Stimulated activated CD8-positive, alpha-beta memory T cell treated with anti-CD3 and anti-CD28 coated beads, Interleukin-12 subunit alpha, Interleukin-12 subunit beta, amount 100 ng/mL, for 24 hours (primary cell): ENCODE measurements around the gene MED20.
"Not testable (repeated sequence)": the region's sequence is repeated elsewhere in the genome, so short reads cannot be mapped to it uniquely, and the experiment has no call there.

Experiments used
- DNase-seq: peaks from one replicate; pipeline ENCODE4 v3.0.0-alpha.2; 2020; ENCODE audit errors: extremely low read depth

The MED20 gene, protein sequence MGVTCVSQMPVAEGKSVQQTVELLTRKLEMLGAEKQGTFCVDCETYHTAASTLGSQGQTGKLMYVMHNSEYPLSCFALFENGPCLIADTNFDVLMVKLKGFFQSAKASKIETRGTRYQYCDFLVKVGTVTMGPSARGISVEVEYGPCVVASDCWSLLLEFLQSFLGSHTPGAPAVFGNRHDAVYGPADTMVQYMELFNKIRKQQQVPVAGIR

DNA sequence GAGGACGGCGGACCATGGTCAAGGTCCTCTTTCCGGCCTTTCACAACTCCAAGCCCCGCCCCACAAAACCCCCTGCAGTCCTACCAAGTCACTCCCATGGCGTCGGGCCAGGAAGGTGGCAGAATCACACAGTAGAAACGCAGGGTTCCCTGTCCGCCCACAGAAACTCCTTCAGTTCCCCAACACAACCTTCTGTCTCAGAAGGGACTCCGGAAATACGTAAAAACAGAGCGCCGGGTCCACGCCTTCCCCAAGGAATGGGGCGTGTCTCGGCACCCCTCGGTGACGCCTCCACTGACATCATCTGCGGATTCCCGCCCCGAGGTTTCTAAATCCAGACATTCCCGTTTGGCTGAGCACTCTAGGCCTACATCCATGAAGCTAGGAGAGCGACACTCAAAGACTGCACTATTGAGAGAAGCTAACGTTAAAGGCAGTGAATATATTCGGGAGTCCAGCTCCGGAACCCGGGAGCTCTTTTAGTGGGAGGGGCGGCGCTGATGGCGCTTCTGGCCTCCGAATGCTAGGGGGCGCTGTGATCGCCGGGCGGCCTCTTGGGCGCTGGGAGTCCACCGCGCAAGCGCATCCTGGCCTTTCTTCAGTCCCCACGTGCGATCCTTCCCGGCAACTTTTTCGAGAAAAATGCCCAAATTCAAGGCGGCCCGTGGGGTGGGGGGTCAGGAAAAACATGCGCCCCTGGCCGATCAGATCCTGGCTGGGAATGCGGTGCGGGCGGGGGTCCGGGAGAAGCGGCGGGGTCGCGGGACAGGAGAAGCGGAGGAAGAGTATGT is at the start of gene MED20, which contains the start of gene BYSL:
TSS of gene MED20 (minus strand) at position 219 of the 791 bp plus-strand sequence. CDS start at position 98, 121 bp downstream.
TSS of gene BYSL (plus strand) at position 579 of the 791 bp plus-strand sequence. CDS start at position 643, 64 bp downstream.
- peak; percentile 88 for DNase-seq

DNA sequence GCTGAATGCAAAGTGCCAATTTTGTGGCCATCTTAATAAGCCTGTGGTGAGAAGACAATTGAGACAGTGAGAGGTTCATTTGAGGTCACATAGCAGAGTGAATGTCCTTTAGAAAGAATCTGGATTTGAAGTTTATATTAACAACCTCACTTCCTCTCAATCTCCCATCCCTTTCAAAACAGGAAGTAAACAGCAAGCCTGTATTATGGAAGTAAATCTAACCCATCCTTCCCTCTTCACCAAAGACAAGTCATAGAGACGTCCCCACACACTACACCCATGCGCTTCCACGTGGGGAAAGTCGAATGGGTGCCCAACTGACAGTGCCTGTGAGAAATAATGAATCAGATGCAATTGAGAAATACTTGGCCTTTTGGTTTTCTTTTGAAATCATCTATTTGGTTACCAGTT is 49.5 kb upstream of the MED20 start:
- peak; percentile 41 for DNase-seq

DNA sequence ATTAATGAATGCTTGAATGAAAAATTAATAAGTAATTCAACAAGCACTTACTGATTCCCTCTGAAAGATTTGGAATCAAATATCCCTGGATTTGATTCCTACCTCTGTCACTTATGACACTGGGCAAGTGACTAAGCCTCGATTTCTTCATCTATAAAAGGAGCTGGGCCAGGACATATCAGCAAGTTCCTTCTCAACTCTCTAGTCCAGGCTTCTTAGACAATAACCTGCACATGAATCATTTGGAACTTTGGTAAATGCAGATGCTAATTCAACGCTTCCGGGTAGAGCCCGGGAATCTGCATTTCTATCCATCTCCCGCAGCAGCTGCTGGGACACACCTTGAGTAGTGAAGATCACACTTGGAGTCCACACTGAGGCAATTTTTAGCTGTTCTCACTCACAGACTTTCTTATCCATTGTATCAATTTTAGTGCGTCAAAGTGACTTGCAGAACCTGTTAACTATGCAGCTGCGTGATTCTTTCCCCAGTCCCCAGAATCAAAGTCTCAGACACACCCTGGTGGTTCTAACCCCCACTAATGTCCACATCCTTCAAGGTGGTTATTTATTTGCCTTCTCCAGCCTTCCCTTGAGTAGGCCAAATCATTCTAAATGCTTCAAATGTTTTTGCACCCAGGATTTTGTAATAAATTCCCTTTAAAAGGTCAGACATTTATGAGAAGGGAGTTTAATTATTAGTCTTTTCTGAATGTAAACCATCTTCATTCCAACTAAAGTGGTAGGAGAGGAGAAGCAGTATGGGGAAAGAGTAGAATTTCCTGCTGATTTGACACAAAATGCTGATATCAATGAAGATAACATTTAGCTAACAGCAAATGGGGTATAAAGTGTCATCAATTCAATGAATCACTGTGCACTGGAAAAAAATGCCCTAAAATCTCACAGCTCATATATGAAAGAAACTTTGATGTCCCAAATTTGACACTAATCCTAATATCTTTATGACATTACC is 46.7 kb upstream of the MED20 start:
- no peak for DNase-seq

DNA sequence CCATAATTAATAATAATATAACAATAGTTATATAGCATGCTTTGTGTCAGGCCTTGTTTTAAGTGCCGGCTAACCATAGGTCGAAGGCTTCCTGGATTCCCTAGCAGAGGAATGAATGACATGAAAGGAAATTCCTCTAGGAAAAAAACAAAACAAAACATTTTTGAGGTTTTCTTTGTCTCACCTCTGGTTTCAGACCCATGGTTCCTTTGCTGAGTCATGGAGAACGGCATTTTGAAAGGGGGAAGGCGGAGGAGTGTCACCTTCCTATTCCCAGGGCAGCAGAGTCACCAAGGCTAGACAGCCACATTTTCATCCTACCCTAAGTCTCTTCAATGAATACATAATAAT is 46.0 kb upstream of the MED20 start:
- DNase-seq = no peak

DNA sequence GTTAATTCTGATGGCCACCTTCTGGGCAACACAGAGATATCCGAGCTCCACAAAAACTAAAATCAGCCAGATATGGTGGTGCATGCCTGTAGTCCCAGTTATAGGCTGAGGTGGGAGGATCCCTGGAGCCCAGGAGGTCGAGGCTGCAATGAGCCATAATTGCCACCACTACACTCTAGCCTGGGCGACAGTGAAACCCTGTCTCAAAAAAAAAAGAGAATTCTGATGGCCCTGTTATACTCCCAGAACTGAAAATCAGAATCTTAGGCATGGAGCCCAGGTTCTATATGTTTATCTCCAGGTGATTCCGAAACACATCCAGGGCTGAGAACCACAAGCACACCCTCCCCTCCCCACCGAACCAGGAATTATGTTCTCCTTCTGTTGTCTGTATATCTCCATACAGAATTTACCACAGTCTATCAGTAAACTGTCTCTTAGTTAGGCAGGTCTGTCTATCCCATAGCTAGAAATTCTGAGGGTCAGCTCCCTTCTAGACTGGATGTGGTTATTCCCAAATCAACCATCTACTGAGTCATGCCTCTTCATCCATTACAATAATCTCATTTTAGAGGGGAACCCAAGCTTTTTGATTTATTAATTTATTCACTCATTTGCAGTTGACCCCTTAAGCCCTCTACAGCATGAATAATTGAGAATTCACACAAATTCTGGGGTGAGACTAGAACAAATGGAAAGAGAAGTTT is 45.4 kb upstream of the MED20 start:
- no peak for DNase-seq

DNA sequence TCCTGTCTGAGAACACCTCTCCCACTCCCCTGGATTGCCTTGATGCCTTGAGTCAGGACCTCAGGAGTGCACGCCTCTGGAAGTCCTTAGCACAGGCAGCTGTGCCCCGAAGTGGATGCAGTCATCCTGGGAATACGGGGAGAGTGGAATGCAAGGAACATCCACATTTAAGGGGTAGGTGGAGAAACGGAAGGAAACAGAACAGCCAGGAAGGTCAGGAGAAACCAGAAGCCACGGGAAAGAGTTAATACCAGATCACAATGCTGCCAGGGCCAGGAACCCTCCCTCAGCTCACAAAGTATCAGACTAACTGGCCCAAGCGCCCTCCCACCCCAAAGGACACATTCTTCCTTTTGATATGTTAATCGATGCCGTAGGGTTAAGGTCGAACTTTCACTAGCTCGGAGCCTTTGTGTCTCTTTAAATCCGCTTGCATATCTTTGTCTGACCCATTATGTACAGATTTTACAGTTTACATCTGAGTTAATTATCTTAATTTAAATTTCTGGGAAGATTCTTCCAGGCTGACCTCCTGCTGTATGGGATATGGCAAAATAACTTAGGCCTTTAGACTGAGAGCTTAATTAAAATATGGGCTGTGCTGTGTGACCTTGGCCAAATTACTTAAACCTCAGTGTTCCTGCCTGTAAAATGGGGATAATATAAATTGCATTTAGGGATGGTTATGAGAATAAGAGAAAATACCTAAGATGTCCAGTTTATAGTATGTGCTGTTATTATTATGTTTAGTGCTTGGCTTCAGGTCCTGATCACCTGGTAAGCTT is 44.7 kb upstream of the MED20 start:
- DNase-seq = no peak

DNA sequence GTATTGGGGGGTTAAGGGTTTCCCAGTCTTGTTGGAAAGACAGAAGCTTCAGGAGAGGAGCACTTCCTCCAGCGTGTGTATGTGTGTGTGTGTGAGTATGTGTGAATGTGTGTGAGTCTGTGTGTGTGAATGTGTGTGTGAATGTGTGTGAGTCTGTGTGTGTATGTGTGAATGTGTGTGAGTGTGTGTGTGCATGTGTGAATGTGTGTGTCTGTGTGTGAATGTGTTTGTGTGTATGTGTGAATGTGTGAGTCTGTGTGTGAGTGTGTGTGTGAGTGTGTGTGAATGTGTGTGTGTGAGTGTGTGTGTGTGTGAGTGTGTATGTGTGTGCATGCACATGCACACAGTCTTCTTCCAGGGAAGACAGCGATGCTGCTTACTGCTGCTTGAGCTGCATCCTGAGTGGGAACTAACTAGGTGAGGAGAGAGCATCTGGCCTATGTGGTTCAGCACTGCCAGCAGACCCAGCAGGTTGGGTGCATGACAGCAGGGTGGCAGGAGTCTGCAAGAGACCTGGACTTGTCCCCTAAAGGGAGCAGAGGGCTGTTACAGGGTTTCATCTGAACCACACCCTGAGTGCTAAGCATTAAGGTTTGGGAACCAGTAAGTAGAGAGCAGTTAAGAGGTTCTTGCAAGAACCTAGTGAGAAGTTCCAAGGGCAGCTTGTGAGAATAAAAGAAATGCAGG is 43.4 kb upstream of the MED20 start:
- no peak for DNase-seq

DNA sequence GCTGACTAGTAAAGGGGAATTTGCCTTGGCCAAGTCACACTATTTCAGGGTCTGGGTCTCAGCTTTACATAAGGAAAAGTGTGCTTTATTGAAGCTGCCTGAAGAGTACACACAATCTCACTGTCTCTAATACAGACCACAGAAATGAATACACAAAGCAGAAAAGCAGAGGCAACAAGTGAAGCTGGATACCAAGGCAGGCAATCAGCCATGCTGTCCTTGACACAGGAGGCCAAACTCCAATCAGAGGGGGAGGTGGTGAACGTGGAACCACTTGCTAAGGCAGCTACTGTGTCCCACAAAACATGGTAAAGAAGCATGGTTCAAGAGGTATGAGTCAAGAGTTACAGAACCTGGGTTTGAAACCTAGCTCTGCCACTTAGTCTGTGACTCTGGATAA is 42.4 kb upstream of the MED20 start:
- DNase-seq = no peak

DNA sequence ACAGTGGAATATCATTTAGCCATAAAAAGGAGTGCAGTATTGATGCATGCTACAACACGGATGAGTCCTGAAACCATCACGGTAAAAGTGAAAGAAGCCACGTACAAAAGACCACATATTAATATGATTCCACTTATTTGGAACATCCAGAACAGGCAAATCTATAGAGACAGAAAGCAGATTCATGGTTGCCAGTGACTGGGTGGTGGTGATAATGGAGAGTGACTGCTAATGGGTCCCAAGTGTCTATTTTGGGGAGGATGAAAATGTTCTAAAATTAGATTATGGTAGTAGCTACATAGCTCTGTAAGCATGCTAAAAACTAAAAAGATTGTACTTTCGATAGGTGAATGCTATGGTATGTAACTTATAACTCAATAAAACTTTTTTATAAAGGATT is 39.1 kb upstream of the MED20 start:
- no peak for DNase-seq

DNA sequence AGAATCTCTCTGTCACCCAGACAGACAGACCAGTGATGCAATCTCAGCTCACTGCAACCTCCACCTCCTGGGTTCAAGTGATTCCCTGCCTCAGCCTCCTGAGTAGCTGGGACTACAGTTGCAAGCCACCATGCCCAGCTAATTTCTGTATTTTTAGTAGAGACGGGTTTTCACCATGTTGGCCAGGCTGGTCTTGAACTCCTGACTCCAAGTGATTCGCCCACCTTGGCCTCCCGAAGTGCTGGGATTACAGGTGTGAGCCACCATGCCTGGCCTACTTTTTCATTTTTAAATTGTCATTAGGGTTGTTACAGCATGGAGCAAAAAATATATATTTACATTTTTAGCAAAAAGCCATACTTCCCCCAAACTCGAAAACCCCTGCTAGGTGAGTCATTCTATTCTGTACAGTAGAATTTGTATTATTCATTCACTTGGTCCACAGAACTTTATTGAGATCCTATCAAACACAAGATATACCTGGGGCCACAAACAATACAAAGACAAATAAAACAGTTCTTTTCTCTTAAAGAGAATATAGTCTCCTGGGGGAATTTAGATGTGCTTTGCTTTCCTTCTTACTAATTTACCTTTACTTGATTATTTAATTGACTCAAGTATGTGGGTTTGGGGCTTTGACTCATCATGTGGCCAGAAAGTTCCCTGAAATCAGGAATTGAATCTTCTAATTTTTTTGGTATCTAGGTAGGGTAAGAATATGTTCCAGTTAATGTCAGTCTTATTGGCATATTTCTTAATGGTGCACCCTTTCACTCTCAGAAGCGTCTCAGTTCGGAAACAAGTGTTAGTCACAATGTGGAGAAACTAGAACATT is 37.3 kb upstream of the MED20 start:
- DNase-seq = no peak

DNA sequence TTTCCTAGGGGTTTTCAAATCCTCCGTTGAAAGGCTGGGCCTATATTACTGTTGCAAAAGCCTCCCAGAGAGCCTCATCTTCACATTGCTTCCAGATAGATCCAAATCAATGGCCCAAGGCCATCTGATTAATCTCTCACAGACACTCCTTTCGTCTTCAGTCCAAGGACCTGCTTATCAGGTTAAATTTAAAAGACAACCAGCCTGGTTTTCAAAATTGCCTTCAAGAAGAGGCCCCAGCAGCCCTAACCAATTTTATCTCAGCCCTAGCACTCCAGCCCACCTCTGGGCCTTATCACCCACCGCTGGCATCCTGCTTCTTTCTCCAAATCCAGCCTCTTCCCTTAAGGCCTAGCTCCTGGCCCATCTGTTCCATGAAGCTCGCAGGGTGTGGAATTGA is 36.2 kb upstream of the MED20 start:
- no peak for DNase-seq

DNA sequence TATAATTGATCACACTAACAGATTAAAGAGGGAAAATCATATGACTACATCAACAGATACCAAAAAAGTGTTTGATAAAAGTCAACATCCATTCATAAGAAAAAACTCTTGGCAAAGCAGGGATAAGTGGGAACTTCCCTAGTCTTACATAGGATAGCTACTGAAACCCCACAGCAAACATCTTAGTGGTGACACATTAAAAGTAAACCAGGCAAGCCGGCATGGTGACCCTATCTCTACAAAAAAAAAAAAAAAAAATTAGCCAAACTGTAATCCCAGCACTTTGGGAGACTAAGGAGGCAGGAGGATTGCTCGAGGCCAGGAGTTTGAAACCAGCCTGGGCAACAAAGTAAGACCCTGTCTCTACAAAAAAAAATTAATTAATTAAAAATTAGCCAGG is 34.5 kb upstream of the MED20 start:
- DNase-seq = no peak

DNA sequence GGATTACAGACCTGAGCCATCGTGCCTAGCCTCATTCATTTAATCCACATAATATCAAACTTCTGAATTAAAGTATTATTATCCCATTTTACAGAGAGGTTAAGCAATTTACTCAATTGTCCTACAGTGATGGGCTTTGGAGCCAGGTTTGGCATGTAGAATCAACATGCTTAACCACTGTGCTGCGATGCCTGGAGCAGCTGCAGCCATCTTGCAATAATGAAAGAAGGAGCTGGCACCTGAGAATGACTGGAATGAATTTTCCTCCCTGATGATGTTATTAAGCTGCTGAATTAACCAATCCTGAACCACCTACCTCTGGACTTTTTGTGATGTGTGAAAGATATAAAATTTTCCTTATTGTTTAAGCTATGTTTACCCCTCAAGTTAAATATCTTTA is 33.7 kb upstream of the MED20 start:
- no peak for DNase-seq

DNA sequence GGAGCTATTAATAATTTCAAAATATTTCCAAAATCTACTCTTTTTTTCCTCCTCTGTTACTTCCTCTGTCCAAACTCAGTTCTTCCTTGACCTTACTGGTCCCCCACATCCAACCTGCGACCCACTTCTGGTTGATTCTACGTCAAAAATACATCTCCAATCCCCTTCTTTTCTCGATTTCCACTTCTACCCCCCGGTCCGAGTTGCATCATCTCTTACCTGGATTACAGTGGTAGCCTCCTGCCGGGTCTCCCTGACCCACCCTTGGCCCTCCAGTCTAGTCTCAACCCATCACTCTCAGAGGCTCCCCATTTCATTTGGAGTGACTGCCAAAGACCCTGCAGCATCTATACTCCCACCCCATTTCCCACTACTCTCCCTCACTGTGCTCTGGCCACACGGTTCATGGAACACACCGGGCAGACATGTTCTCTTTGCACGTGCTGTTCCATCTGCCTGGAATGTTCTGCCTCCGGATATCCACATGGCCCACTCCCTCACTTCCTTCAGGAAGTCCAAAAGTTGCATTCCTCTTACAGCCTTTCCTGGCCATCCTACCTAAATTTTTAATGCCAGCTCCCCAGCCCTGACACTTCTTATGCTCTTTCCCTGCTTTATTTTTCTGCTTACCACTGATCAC is 26.8 kb upstream of the MED20 start:
- no peak for DNase-seq

DNA sequence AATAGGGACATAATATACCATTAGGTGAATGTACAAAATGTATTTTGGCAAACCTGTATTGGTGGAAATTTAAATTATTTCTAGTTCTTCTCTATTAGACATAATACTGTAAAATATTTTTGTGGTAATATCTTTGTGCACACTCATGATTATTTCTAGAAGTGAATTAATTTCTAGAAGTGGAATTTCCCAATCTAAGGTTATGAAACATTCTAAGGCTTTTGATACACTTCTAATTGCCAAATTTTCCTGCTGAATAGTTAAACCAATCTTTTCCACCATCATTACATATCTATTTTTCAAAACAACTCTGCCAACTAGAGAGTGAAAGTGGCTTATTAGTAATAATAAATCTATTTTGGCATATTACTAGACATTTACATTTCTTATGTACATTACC is 22.5 kb upstream of the MED20 start:
- DNase-seq = no peak

DNA sequence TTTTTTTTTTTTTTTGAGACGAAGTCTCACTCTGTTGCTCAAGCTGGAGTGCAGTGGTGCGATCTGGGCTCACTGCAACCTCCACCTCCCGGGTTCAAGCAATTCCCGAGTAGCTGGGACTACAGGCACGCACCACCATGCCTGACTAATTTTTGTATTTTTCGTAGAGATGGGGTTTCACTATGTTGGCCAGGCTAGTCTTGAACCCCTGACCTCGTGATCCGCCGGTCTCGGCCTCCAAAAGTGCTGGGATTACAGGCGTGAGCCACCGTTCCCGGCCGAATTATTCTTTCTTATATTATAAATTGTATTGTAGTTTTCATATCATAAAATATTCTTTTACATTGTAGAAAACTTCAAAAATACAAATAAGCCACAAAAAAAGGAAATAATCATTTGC is 21.9 kb upstream of the MED20 start:
- not testable (repeated sequence) for DNase-seq

DNA sequence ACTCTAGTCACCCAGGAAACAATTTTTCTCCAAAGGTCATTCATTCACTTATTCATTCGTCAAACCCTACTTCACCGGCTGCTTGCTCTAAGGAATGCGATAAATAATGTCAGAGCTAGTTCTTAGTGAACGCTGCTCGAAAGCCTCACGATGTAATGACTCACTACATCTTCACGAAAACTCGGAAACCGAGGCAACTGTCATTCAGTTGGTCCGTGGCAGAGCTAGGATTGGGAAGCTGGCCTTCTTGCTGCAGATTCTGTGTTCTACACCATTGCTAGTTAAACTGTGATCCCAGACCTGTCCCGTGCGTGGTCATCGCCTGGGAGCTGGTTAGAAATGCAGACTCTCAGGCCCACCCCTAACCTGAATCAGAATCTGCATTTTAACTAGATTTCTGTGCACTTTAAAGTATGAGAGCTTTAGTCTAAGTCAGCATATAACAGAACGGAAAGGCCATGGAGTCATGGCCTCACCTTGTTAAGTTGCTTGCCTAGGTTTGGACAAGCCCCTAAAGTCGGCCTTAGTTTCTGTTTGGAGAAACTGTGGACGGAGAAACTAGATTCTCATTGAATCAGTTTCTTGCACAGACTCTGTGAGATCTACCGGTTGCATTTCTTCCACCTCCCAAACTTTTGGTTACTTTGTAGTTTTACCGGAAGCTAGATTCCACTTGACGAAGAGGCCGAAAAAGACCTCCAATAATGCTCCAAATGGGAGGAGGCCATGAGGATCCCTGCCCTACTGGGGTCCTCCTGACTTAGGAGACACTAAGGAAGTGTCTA is 21.3 kb upstream of the MED20 start:
- DNase-seq = no peak
